ENCODE data around the gene NUP214.
"Not testable (repeated sequence)": the region's sequence is repeated elsewhere in the genome, so short reads cannot be mapped to it uniquely, and the experiment has no call there.

Gene NUP214

GRCh38 chr9:131138676-131139075, 13.3 kb downstream of the NUP214 start:
- TF ChIP-seq JUND (IDR thresholded peaks at IDR 0.05; ENCODE audit: low read depth): no peak
- DNase-seq (ENCODE audit: low read depth in 1 of 2, low spot score in 1 of 2): no peak
- in situ Hi-C loops (cut with HindIII; ENCODE audit: low pct_unique_long_range_greater_than_20kb, low sequenced_read_pairs): no loop called here

GRCh38 chr9:131140112-131140511, 14.7 kb downstream of the NUP214 start:
- in situ Hi-C loops (cut with HindIII; ENCODE audit: low pct_unique_long_range_greater_than_20kb, low sequenced_read_pairs): no loop called here

GRCh38 chr9:131140550-131140949, 15.2 kb downstream of the NUP214 start:
- in situ Hi-C loops (cut with HindIII; ENCODE audit: low pct_unique_long_range_greater_than_20kb, low sequenced_read_pairs): no loop called here
- no peak for DNase-seq (ENCODE audit: low read depth in 1 of 2, low spot score in 1 of 2)

More at GRCh38 chr9:131140112-131140511, 14.7 kb downstream of the NUP214 start:
- TF ChIP-seq JUND (IDR thresholded peaks at IDR 0.05; ENCODE audit: low read depth): no peak
- DNase-seq (ENCODE audit: low read depth in 1 of 2, low spot score in 1 of 2): no peak

GRCh38 chr9:131142160-131142559, 16.8 kb downstream of the NUP214 start:
- no peak for DNase-seq (ENCODE audit: low read depth in 1 of 2, low spot score in 1 of 2)
- TF ChIP-seq JUND (IDR thresholded peaks at IDR 0.05; ENCODE audit: low read depth): no peak
- in situ Hi-C loops (cut with HindIII; ENCODE audit: low pct_unique_long_range_greater_than_20kb, low sequenced_read_pairs): no loop called here

More at GRCh38 chr9:131140550-131140949, 15.2 kb downstream of the NUP214 start:
- no peak for TF ChIP-seq JUND (IDR thresholded peaks at IDR 0.05; ENCODE audit: low read depth)

GRCh38 chr9:131144201-131144600, 18.8 kb downstream of the NUP214 start:
- in situ Hi-C loops (cut with HindIII; ENCODE audit: low pct_unique_long_range_greater_than_20kb, low sequenced_read_pairs): no loop called here
- no peak for DNase-seq (ENCODE audit: low read depth in 1 of 2, low spot score in 1 of 2)
- TF ChIP-seq JUND (IDR thresholded peaks at IDR 0.05; ENCODE audit: low read depth): no peak

- DNase-seq (ENCODE audit: low read depth in 1 of 2, low spot score in 1 of 2): no peak
- TF ChIP-seq JUND (IDR thresholded peaks at IDR 0.05; ENCODE audit: low read depth): no peak
- in situ Hi-C loops (cut with HindIII; ENCODE audit: low pct_unique_long_range_greater_than_20kb, low sequenced_read_pairs): no loop called here
Measured at GRCh38 chr9:131145245-131145644, 19.9 kb downstream of the NUP214 start.

- no peak for TF ChIP-seq JUND (IDR thresholded peaks at IDR 0.05; ENCODE audit: low read depth)
- no peak for DNase-seq (ENCODE audit: low read depth in 1 of 2, low spot score in 1 of 2)
- in situ Hi-C loops (cut with HindIII; ENCODE audit: low pct_unique_long_range_greater_than_20kb, low sequenced_read_pairs): no loop called here
Measured at GRCh38 chr9:131146186-131146585, 20.8 kb downstream of the NUP214 start.

- TF ChIP-seq JUND (IDR thresholded peaks at IDR 0.05; ENCODE audit: low read depth): no peak
- in situ Hi-C loops (cut with HindIII; ENCODE audit: low pct_unique_long_range_greater_than_20kb, low sequenced_read_pairs): no loop called here
- no peak for DNase-seq (ENCODE audit: low read depth in 1 of 2, low spot score in 1 of 2)
Measured at GRCh38 chr9:131148276-131148675, 22.9 kb downstream of the NUP214 start.

GRCh38 chr9:131148966-131149687, 23.7 kb downstream of the NUP214 start:
- in situ Hi-C loops (cut with HindIII; ENCODE audit: low pct_unique_long_range_greater_than_20kb, low sequenced_read_pairs): no loop called here
- no peak for DNase-seq (ENCODE audit: low read depth in 1 of 2, low spot score in 1 of 2)
- TF ChIP-seq JUND (IDR thresholded peaks at IDR 0.05; ENCODE audit: low read depth): no peak

- in situ Hi-C loops (cut with HindIII; ENCODE audit: low pct_unique_long_range_greater_than_20kb, low sequenced_read_pairs): no loop called here
- DNase-seq (ENCODE audit: low read depth in 1 of 2, low spot score in 1 of 2): no peak
- no peak for TF ChIP-seq JUND (IDR thresholded peaks at IDR 0.05; ENCODE audit: low read depth)
Measured at GRCh38 chr9:131149688-131150053, 24.3 kb downstream of the NUP214 start.

GRCh38 chr9:131153595-131153994, 28.2 kb downstream of the NUP214 start:
- in situ Hi-C loops (cut with HindIII; ENCODE audit: low pct_unique_long_range_greater_than_20kb, low sequenced_read_pairs): no loop called here
- DNase-seq (ENCODE audit: low read depth in 1 of 2, low spot score in 1 of 2): no peak
- TF ChIP-seq JUND (IDR thresholded peaks at IDR 0.05; ENCODE audit: low read depth): no peak

- in situ Hi-C loops (cut with HindIII; ENCODE audit: low pct_unique_long_range_greater_than_20kb, low sequenced_read_pairs); DNase-seq (ENCODE audit: low read depth in 1 of 2, low spot score in 1 of 2): not testable (repeated sequence)
Measured at GRCh38 chr9:131158673-131159072, 33.3 kb downstream of the NUP214 start.

- DNase-seq (ENCODE audit: low read depth in 1 of 2, low spot score in 1 of 2): no peak
- in situ Hi-C loops (cut with HindIII; ENCODE audit: low pct_unique_long_range_greater_than_20kb, low sequenced_read_pairs): no loop called here
- TF ChIP-seq JUND (IDR thresholded peaks at IDR 0.05; ENCODE audit: low read depth): no peak
Measured at GRCh38 chr9:131160416-131161112, 35.2 kb downstream of the NUP214 start.
